Upper lobe of right lung (tissue), 1 donor: ENCODE measurements around the gene C1QL3. TPM values are rescaled to one million over a fixed set of nuclear protein-coding genes. Genes with fewer than 3 reads are reported as not detected.
A peak's percentile ranks its signal among the peaks of the same experiment; 100 is the strongest.

Experiments
- ATAC-seq: fragments of 200-7000 bp; cut with Tn5 transposase; one replicate; pipeline ENCODE4 v1.9.1; 2020; ENCODE audit warnings: mild to moderate bottlenecking, moderate library complexity
- DNase-seq: peaks from one replicate; pipeline ENCODE4 v3.0.0-alpha.2; 2020
- H3K27ac ChIP-seq: fragments of 200-600 bp; one replicate; pipeline ENCODE4 v1.8.0; 2022
- H3K27me3 ChIP-seq: fragments of 200-600 bp; one replicate; pipeline ENCODE4 v1.8.0; 2022; ENCODE audit warnings: mild to moderate bottlenecking
- H3K36me3 ChIP-seq: fragments of 200-600 bp; one replicate; pipeline ENCODE4 v1.8.0; 2022
- H3K4me1 ChIP-seq: fragments of 200-600 bp; one replicate; pipeline ENCODE4 v1.8.0; 2022
- H3K4me3 ChIP-seq: fragments of 200-600 bp; one replicate; pipeline ENCODE4 v1.8.0; 2022; ENCODE audit warnings: mild to moderate bottlenecking
- H3K9me3 ChIP-seq: fragments of 200-600 bp; one replicate; pipeline ENCODE4 v1.8.0; 2022
- CTCF ChIP-seq: fragments of 200-600 bp; IDR thresholded peaks from one replicate; pipeline ENCODE4 v1.8.0; 2022; ENCODE audit warnings: antibody characterized with exemption
- intact Hi-C: fragments of 100-400 bp; cut with DNase I; formaldehyde crosslinking; loops from one replicate; pipeline ENCODE4 v1.11.0; 2022
- long read RNA-seq: library from polyadenylated mRNA; unstranded; transcript quantifications from one replicate; pipeline ENCODE4 v2.0.0, GENCODE V29; 2021
- total RNA-seq: library from RNA; stranded (reverse); fragmentation: NEBNext Ultra II Directional; extraction: Animal tissue kit (Norgen Biotek cat#: 25700); gene quantifications from one replicate; pipeline ENCODE4 v1.2.1, GENCODE V29; 2021
- donor health status: DM: no; HTN: yes; CAD: no; lungs with severe emphysema.

The C1QL3 gene
- not detected for total RNA-seq
- long read RNA-seq: 0 reads

GRCh38 chr10:16521311-16522016 lies at the start of gene C1QL3:
C1QL3 (minus strand) TSS chr10:16521879; CDS start chr10:16521065, 814 bp downstream.
- TF ChIP-seq CTCF: no peak
- Histone ChIP-seq H3K4me1 (peaks cover 17% of the 10 kb centered on the region), H3K27me3 (peaks cover 33% of the 10 kb centered on the region), H3K4me3 (peak within 1 kb of the TSS; percentile 45), H3K36me3 (no peaks in the 10 kb centered on the region), H3K27ac (no peak within 1 kb of the TSS), H3K9me3 (no peaks in the 10 kb centered on the region)
- intact Hi-C loops: no loop called here
- ATAC-seq (peak; percentile 45), DNase-seq (no peak)

GRCh38 chr10:16570731-16571130 lies 49.1 kb upstream of the C1QL3 start:
- intact Hi-C loops: no loop called here
- no peaks in the 10 kb centered on the region for H3K4me1 ChIP-seq
- no peak overlapping the region for H3K4me3 ChIP-seq
- no peaks in the 10 kb centered on the region for H3K27me3 ChIP-seq
- H3K36me3 ChIP-seq: no peaks in the 10 kb centered on the region
- ATAC-seq (no peak), DNase-seq (no peak)
- no peak overlapping the region for H3K27ac ChIP-seq
- no peaks in the 10 kb centered on the region for H3K9me3 ChIP-seq
- TF ChIP-seq CTCF: no peak

GRCh38 chr10:16566202-16566805 lies 44.6 kb upstream of the C1QL3 start:
- H3K27ac ChIP-seq: no peak overlapping the region
- H3K4me3 ChIP-seq: no peak overlapping the region
- intact Hi-C loops: no loop called here
- H3K9me3 ChIP-seq: no peaks in the 10 kb centered on the region
- no peaks in the 10 kb centered on the region for H3K4me1 ChIP-seq
- no peaks in the 10 kb centered on the region for H3K36me3 ChIP-seq
- no peak for TF ChIP-seq CTCF
- DNase-seq (no peak), ATAC-seq (no peak)
- no peaks in the 10 kb centered on the region for H3K27me3 ChIP-seq

GRCh38 chr10:16565604-16566003 lies 43.9 kb upstream of the C1QL3 start:
- no peak for TF ChIP-seq CTCF
- H3K4me1 ChIP-seq: no peaks in the 10 kb centered on the region
- no peak overlapping the region for H3K27ac ChIP-seq
- no peaks in the 10 kb centered on the region for H3K9me3 ChIP-seq
- DNase-seq (no peak), ATAC-seq (no peak)
- no peak overlapping the region for H3K4me3 ChIP-seq
- intact Hi-C loops: no loop called here
- no peaks in the 10 kb centered on the region for H3K27me3 ChIP-seq
- H3K36me3 ChIP-seq: no peaks in the 10 kb centered on the region

GRCh38 chr10:16562891-16563290 lies 41.2 kb upstream of the C1QL3 start:
- Histone ChIP-seq H3K27ac (no peak overlapping the region), H3K36me3 (no peaks in the 10 kb centered on the region), H3K9me3 (no peaks in the 10 kb centered on the region), H3K4me1 (no peaks in the 10 kb centered on the region), H3K4me3 (no peak overlapping the region), H3K27me3 (no peaks in the 10 kb centered on the region)
- intact Hi-C loops: no loop called here
- ATAC-seq (no peak), DNase-seq (no peak)
- no peak for TF ChIP-seq CTCF
